ENCODE results near the gene CCDC61.

- TF ChIP-seq CTCF (IDR thresholded peaks at IDR 0.05) (no peak), POLR2A (IDR thresholded peaks at IDR 0.05) (no peak)
Observed at GRCh38 chr19:45968626-45969025, 26.6 kb upstream of the CCDC61 start.

All from body of pancreas (tissue), 4 donors.